NOMO-1 treated with dmso at 0.1 percent for 144 hours (cell line): ENCODE results near the gene CDH2.

Source experiments
- DNase-seq: peaks from one replicate; lab custom pipeline; 2025; ENCODE audit not compliant: unreplicated experiment; lab: John Stamatoyannopoulos, UW

CDH2 gene

GRCh38 chr18:28127763-28128658 is 48.9 kb downstream of the CDH2 start:
- DNase-seq, result no peak

GRCh38 chr18:28127228-28127627 is 49.7 kb downstream of the CDH2 start:
- DNase-seq, result no peak

- DNase-seq, result no peak
These were observed 50.2 kb downstream of the CDH2 start for GRCh38 chr18:28126768-28127167.

DNA sequence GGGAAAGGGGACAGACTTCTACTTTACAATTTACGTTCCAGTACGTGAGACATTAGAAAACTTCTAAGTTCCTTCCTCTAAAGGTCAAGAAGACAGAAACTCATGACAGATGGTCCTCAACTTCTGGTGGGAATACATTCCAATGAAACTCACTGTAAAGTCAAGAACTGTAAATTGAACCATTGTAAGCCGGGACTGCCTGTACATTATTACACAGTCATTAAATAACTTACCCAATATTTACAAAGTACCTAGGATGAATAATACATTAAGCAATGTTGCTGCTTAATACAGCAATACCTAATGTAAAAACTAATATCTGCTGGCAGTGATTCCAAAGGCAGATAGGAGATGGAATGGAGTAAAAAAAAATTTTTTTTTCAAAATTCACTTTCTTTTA is 51.9 kb downstream of the CDH2 start:
- no peak for DNase-seq

- DNase-seq, result no peak
These were observed 52.5 kb downstream of the CDH2 start for GRCh38 chr18:28124131-28125029.

DNA sequence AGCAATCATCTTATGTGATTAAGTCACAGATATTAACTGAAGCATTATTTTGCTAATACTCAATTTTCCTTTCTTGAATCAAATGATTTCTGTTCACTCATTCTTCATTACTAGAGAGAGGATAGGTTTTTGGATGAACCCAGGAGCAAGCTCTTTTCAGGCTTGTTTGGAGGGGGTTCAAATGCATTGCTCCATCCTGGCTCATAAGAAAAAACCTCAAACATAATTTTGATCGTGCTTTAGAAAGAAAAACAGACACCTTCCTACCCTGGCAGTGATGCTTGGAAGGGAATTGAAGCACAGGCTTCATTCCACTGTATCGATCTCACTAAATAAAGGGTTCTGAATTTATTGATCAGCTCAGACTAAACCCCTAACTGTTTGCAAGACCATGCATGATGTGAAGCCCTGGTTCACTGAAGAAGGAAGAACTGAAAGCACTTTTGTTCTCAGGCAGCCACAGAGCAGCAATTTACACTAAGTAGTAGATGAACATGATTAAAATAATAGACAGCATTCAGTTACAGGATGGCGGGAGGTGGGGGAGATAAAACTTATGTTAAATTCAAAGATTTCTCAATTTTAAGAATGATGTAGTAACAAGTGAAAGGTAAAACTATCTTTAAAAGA is 53.4 kb downstream of the CDH2 start:
- DNase-seq, result no peak

GRCh38 chr18:28120828-28121515 is 56.0 kb downstream of the CDH2 start:
- no peak for DNase-seq

GRCh38 chr18:28116461-28116860 is 60.5 kb downstream of the CDH2 start:
- no peak for DNase-seq

DNA sequence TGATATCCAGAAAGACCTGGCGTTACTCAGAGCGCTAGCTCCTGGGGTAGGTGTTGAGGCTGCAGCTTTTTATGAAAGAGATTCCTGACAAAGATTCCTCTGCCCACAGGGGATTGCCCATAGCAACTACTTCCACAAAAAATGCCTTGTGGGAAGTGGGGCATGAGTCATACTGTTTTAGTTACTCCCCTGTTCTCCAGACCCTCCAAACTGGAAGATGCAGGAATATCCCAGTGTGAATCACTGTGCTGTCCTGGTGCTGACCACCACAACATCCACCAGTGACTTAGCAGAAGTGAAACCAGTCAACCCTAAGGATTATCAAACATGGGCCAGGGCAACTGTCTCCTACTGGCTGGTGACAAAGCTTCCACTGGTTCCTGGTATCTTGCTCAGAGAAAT is 61.8 kb downstream of the CDH2 start:
- no peak for DNase-seq

- no peak for DNase-seq
These were observed 62.5 kb downstream of the CDH2 start for GRCh38 chr18:28114472-28114871.

DNA sequence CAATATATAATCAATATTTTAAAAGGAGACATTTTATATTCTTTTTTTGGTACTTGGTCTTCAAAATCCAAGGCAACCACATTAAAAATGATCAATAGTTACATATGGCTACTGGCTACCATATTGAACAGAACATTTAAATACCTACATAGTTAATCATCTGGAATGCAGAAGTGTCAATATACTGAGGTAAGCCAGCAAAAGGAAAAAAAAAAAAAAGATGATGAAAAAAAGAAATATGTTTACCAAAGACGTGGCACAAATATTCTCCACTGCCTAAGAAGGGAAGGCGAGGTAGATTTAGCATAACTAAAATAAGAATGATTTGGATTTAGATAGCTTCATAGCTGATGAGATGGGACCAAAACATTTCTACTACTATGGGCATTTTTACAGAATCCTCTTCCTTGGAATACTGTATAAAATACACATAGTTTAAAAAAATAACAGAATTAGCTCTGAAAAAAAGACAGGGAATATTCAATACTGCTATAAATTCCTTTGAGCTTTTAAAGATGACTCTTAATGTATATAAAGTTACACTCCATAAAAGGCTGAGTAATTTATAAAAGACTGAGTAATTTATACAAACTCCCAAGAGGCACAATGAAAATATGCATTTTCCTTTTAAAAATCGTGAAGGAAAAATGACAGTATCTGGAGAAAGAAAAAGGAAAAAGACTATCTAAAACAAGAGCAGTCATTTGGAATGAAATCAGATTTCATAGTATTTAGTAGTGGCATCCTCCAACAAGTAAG is 63.5 kb downstream of the CDH2 start:
- no peak for DNase-seq

DNA sequence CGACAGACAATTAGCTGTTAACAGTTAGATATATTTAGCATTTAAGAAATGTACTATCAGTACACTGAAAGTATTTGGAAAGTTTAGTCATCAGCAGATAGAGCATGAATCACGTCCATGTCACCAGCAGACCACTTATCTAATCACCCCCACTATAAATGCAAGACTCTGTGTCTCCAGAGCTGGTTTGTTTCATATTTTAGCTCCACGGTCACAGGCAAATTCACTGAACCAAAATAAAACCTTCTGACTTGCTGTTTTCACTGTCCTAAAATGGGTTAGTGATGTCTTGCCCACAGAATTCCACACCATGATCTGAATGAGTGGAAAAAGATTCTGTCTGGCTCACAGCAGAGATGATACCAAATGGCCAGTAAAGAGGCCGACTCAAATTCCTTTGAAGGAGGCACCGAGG is 64.9 kb downstream of the CDH2 start:
- no peak for DNase-seq

- no peak for DNase-seq
These were observed 66.0 kb downstream of the CDH2 start for GRCh38 chr18:28110924-28111323.

- no peak for DNase-seq
These were observed 67.0 kb downstream of the CDH2 start for GRCh38 chr18:28109781-28110560.

- no peak for DNase-seq
These were observed 68.1 kb downstream of the CDH2 start for GRCh38 chr18:28108814-28109213.

GRCh38 chr18:28108254-28108653 is 68.7 kb downstream of the CDH2 start:
- no peak for DNase-seq

DNA sequence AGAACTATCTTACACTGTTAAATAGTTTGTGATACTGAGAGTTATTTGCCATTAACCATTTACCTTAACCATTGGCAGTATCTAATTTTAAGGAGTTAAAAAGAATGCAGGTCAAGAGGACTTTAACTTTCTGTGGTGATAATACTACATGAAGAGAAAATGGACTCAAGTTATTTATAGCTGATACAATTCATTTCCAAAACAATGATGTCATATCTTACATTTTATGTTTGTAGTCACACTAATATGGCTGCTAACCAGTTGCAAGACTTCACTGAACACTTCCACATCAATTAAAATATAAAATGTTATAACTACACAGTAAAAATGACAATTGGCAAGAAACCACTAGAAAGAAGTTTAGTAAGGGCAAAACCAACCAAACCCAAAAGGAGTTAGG is 77.7 kb downstream of the CDH2 start:
- DNase-seq, result no peak

- DNase-seq, result no peak
These were observed 81.3 kb downstream of the CDH2 start for GRCh38 chr18:28095631-28096030.

DNA sequence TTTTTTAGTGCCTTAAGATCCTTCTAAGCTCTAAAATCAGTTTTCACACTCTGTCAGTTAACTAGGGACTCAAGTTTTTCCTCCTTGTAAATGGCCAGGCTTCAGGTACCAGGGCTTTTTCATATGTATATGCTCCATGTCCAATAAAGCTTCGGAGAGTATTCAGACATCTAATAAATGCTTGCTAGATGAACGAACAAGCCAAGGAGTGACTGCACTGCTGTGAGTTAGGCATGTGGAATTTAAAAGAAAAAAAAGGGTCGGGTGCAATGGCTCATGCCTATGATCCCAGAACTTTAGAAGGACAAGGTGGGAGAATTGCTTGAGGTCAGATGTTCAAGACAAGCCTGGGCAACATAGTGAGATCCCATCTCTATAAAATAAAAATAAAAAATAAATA is 81.9 kb downstream of the CDH2 start:
- no peak for DNase-seq
